Measurements from ENCODE around the gene EPB41L1. TPM values are rescaled to one million over a fixed set of nuclear protein-coding genes. Genes with fewer than 3 reads are reported as not detected.

Gene EPB41L1
- total RNA-seq, 2 donors from 2014 or later = 81.1 to 102 TPM

DNA sequence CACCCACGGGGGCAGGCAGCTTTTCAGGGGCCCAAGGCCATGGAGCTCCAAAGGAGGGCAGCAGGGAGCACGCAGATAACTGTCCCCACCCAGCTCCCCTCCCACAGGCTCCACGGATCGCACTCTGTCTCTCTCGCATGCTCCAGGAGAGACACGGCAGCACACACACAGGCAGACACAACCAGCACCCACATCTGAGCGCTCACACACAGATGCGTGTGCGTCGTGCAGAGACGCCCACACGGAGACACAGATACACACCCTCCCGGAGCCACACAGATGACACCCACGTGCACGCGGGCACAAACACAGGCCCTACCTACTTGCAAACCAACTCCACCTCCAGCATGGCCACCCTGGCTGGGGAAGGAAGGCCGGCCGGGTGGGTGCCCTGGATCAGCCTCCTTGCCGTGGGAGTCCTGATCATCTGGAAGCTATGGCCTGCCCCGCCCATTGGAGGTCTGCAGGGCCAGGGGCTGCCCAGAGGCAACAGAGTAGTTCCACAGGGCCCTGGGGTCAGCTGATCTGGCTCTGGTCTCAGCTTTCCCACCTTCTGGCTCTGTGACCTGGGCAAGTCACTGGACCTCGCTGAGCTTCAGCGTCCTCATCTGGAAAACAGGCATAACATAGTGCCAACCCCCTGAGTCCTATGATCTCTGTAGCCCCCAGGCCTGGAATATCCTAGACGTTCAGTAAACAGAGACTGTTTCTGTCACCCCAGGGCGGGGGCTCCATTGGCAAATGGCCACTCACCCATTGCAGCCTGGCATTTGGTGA is 113.3 kb downstream of the EPB41L1 start:
- no peaks in the 10 kb centered on the region for H3K36me3 ChIP-seq
- H3K4me1 ChIP-seq (ENCODE audit: control insufficient read depth in 1 of 2, low read depth in 2 of 2) = no peaks in the 10 kb centered on the region
- no peak overlapping the region for H3K27ac ChIP-seq
- H3K4me3 ChIP-seq = no peak overlapping the region
- no peaks in the 10 kb centered on the region for H3K27me3 ChIP-seq (replicated peaks; ENCODE audit: insufficient read depth)
- no peak for ATAC-seq (ENCODE audit: insufficient number of reproducible peaks, low FRiP score, low read depth)
- no peak for DNase-seq (ENCODE audit: low spot score)
- no peaks in the 10 kb centered on the region for H3K9me3 ChIP-seq
- TF ChIP-seq CTCF (IDR thresholded peaks at IDR 0.05) = no peak

GRCh38 chr20:36268440-36269342 is 114.2 kb downstream of the EPB41L1 start:
- Histone ChIP-seq H3K4me3 (no peak overlapping the region), H3K27ac (no peak overlapping the region), H3K4me1 (ENCODE audit: control insufficient read depth in 1 of 2, low read depth in 2 of 2) (no peaks in the 10 kb centered on the region), H3K9me3 (no peaks in the 10 kb centered on the region), H3K36me3 (no peaks in the 10 kb centered on the region), H3K27me3 (replicated peaks; ENCODE audit: insufficient read depth) (peaks cover 4% of the 10 kb centered on the region)
- TF ChIP-seq CTCF (IDR thresholded peaks at IDR 0.05) = no peak
- ATAC-seq (ENCODE audit: insufficient number of reproducible peaks, low FRiP score, low read depth) (no peak), DNase-seq (ENCODE audit: low spot score) (no peak)

GRCh38 chr20:36269507-36269906 is 115.0 kb downstream of the EPB41L1 start:
- peaks cover 5% of the 10 kb centered on the region for H3K27me3 ChIP-seq (replicated peaks; ENCODE audit: insufficient read depth)
- H3K36me3 ChIP-seq = no peaks in the 10 kb centered on the region
- DNase-seq (ENCODE audit: low spot score) = no peak
- H3K4me1 ChIP-seq (ENCODE audit: control insufficient read depth in 1 of 2, low read depth in 2 of 2) = no peaks in the 10 kb centered on the region
- no peak for ATAC-seq (ENCODE audit: insufficient number of reproducible peaks, low FRiP score, low read depth)
- no peak overlapping the region for H3K27ac ChIP-seq
- H3K4me3 ChIP-seq = no peak overlapping the region
- no peak for TF ChIP-seq CTCF (IDR thresholded peaks at IDR 0.05)
- H3K9me3 ChIP-seq = no peaks in the 10 kb centered on the region

- Histone ChIP-seq H3K27ac (no peak overlapping the region), H3K4me1 (ENCODE audit: control insufficient read depth in 1 of 2, low read depth in 2 of 2) (no peaks in the 10 kb centered on the region), H3K27me3 (replicated peaks; ENCODE audit: insufficient read depth) (peaks cover 5% of the 10 kb centered on the region), H3K36me3 (no peaks in the 10 kb centered on the region), H3K9me3 (no peaks in the 10 kb centered on the region), H3K4me3 (no peak overlapping the region)
- no peak for TF ChIP-seq CTCF (IDR thresholded peaks at IDR 0.05)
- DNase-seq (ENCODE audit: low spot score) (no peak), ATAC-seq (ENCODE audit: insufficient number of reproducible peaks, low FRiP score, low read depth) (no peak)
These were observed 116.5 kb downstream of the EPB41L1 start for GRCh38 chr20:36270744-36271638.

All from thoracic aorta (tissue), 2 donors.